Measurements from ENCODE around the gene SGPP2. TPM values are rescaled to one million over a fixed set of nuclear protein-coding genes. Genes with fewer than 3 reads are reported as not detected.

The SGPP2 gene
- total RNA-seq, 2 experiments from 2014 or later: not detected

DNA sequence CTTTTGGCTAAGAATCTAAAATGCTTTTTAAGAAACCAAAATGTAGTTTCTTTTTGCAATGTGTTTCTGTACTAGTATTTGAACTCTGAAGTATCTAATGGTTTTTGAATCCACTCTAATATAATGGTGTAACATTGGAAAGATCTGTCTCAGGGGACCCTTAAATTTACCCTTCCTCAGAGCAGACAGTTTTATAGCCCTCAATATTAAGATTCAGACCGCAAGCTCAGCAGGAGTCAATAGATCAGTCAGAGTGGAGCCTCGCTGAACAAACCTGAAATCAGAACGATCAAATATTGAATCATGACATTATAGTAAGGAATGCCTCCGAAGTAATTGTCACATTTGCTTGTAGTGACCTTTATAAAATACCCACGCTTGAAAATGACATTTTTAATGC lies 18.3 kb downstream of the SGPP2 start:
- intact Hi-C loops (cut with micrococcal nuclease; ENCODE audit: unreplicated experiment): no loop called here
- DNase-seq (ENCODE audit: low spot score): no peak
- Histone ChIP-seq H3K79me2 (ENCODE audit: insufficient read depth, low read depth, low read length) (no peaks in the 10 kb centered on the region), H3K9me3 (ENCODE audit: low read length) (no peaks in the 10 kb centered on the region), H4K20me1 (ENCODE audit: insufficient read depth, low read length) (no peaks in the 10 kb centered on the region), H3K4me3 (ENCODE audit: low read depth, low read length, poor library complexity, severe bottlenecking) (no peak overlapping the region), H3K4me1 (ENCODE audit: insufficient read depth, low read length, poor library complexity, severe bottlenecking) (no peaks in the 10 kb centered on the region), H3K27ac (ENCODE audit: low read depth, low read length, poor library complexity, severe bottlenecking) (no peak overlapping the region), H3K36me3 (ENCODE audit: insufficient read depth, low read length) (no peaks in the 10 kb centered on the region), H3K4me2 (ENCODE audit: low read length) (no peak overlapping the region), H2AFZ (ENCODE audit: low read length) (no peak overlapping the region), H3K9me2 (ENCODE audit: insufficient read depth, low read length) (no peaks in the 10 kb centered on the region)
- TF ChIP-seq, protein P1, sequence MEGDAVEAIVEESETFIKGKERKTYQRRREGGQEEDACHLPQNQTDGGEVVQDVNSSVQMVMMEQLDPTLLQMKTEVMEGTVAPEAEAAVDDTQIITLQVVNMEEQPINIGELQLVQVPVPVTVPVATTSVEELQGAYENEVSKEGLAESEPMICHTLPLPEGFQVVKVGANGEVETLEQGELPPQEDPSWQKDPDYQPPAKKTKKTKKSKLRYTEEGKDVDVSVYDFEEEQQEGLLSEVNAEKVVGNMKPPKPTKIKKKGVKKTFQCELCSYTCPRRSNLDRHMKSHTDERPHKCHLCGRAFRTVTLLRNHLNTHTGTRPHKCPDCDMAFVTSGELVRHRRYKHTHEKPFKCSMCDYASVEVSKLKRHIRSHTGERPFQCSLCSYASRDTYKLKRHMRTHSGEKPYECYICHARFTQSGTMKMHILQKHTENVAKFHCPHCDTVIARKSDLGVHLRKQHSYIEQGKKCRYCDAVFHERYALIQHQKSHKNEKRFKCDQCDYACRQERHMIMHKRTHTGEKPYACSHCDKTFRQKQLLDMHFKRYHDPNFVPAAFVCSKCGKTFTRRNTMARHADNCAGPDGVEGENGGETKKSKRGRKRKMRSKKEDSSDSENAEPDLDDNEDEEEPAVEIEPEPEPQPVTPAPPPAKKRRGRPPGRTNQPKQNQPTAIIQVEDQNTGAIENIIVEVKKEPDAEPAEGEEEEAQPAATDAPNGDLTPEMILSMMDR (conservative IDR thresholded peaks at IDR 0.05; ENCODE audit: low read length): no peak
- no peak for TF ChIP-seq EZH2phosphoT487 (IDR thresholded peaks at IDR 0.05; ENCODE audit: borderline replicate concordance, low read depth, low read length)
- no TSS peak for BruUV-seq (replicated peaks)
- POLR2A ChIA-PET: no interaction called here
- CTCF ChIA-PET (ENCODE audit: unreplicated experiment): no interaction called here

GRCh38 chr2:222445227-222445626 lies 20.9 kb downstream of the SGPP2 start:
- H3K27ac ChIP-seq (ENCODE audit: low read depth, low read length, poor library complexity, severe bottlenecking): no peak overlapping the region
- TF ChIP-seq, protein P1 (conservative IDR thresholded peaks at IDR 0.05; ENCODE audit: low read length): no peak
- no peak for TF ChIP-seq EZH2phosphoT487 (IDR thresholded peaks at IDR 0.05; ENCODE audit: borderline replicate concordance, low read depth, low read length)
- H3K9me3 ChIP-seq (ENCODE audit: low read length): no peaks in the 10 kb centered on the region
- no peak overlapping the region for H3K4me3 ChIP-seq (ENCODE audit: low read depth, low read length, poor library complexity, severe bottlenecking)
- DNase-seq (ENCODE audit: low spot score): no peak
- ChIA-PET CTCF (ENCODE audit: unreplicated experiment) (no interaction called here), POLR2A (no interaction called here)
- no peak overlapping the region for H3K4me2 ChIP-seq (ENCODE audit: low read length)
- no peaks in the 10 kb centered on the region for H4K20me1 ChIP-seq (ENCODE audit: insufficient read depth, low read length)
- intact Hi-C loops (cut with micrococcal nuclease; ENCODE audit: unreplicated experiment): no loop called here
- H3K4me1 ChIP-seq (ENCODE audit: insufficient read depth, low read length, poor library complexity, severe bottlenecking): no peaks in the 10 kb centered on the region
- no TSS peak for BruUV-seq (replicated peaks)
- H3K9me2 ChIP-seq (ENCODE audit: insufficient read depth, low read length): no peaks in the 10 kb centered on the region
- no peak overlapping the region for H2AFZ ChIP-seq (ENCODE audit: low read length)
- no peaks in the 10 kb centered on the region for H3K79me2 ChIP-seq (ENCODE audit: insufficient read depth, low read depth, low read length)
- H3K36me3 ChIP-seq (ENCODE audit: insufficient read depth, low read length): no peaks in the 10 kb centered on the region

- ChIA-PET POLR2A (no interaction called here), CTCF (ENCODE audit: unreplicated experiment) (no interaction called here)
- intact Hi-C loops (cut with micrococcal nuclease; ENCODE audit: unreplicated experiment): no loop called here
- H3K4me2 ChIP-seq (ENCODE audit: low read length): no peak overlapping the region
- no peak for DNase-seq (ENCODE audit: low spot score)
- no peak overlapping the region for H3K4me3 ChIP-seq (ENCODE audit: low read depth, low read length, poor library complexity, severe bottlenecking)
- no peaks in the 10 kb centered on the region for H3K4me1 ChIP-seq (ENCODE audit: insufficient read depth, low read length, poor library complexity, severe bottlenecking)
- H3K27ac ChIP-seq (ENCODE audit: low read depth, low read length, poor library complexity, severe bottlenecking): no peak overlapping the region
- H3K9me3 ChIP-seq (ENCODE audit: low read length): no peaks in the 10 kb centered on the region
- H3K9me2 ChIP-seq (ENCODE audit: insufficient read depth, low read length): no peaks in the 10 kb centered on the region
- BruUV-seq (replicated peaks): no TSS peak
- no peak overlapping the region for H2AFZ ChIP-seq (ENCODE audit: low read length)
- no peaks in the 10 kb centered on the region for H4K20me1 ChIP-seq (ENCODE audit: insufficient read depth, low read length)
- H3K79me2 ChIP-seq (ENCODE audit: insufficient read depth, low read depth, low read length): no peaks in the 10 kb centered on the region
- H3K36me3 ChIP-seq (ENCODE audit: insufficient read depth, low read length): no peaks in the 10 kb centered on the region
- TF ChIP-seq, protein P1 (conservative IDR thresholded peaks at IDR 0.05; ENCODE audit: low read length): no peak
- no peak for TF ChIP-seq EZH2phosphoT487 (IDR thresholded peaks at IDR 0.05; ENCODE audit: borderline replicate concordance, low read depth, low read length)
These were observed 22.8 kb downstream of the SGPP2 start for GRCh38 chr2:222447131-222447530.
